Neutrophil (primary cell): ENCODE results near the gene GPBAR1.
A peak's percentile ranks its signal among the peaks of the same experiment; 100 is the strongest.

Experiments used
- H3K27ac ChIP-seq: fragments of 200-600 bp; sonication (generic); 2 replicates; pipeline ENCODE4 v1.5.1; 2016; ENCODE audit warnings: mild to moderate bottlenecking, moderate library complexity
- H3K27me3 ChIP-seq: fragments of 200-600 bp; sonication (generic); 2 replicates; pipeline ENCODE4 v1.6.0; 2016; ENCODE audit warnings: mild to moderate bottlenecking
- H3K36me3 ChIP-seq: fragments of 200-600 bp; sonication (generic); 2 replicates; pipeline ENCODE4 v1.5.1; 2017
- H3K4me1 ChIP-seq, 2 experiments: fragments of 200-600 bp in 1 of 2; sonication (generic) in 1 of 2; 1 replicate in 1 of 2; 2 replicates in 1 of 2; pipeline versions ENCODE4 v1.5.1 to v1.6.1; 2013 to 2016; ENCODE audit warnings: low read depth in 1 of 2, low read length in 1 of 2, mild to moderate bottlenecking in 1 of 2, moderate library complexity in 1 of 2; ENCODE audit not compliant: control insufficient read depth in 1 of 2, insufficient read depth in 1 of 2
- H3K4me3 ChIP-seq, 2 experiments: fragments of 200-600 bp in 1 of 2; sonication (generic) in 1 of 2; 1 replicate in 1 of 2; 2 replicates in 1 of 2; pipeline ENCODE4 v1.5.1; 2013 to 2016; ENCODE audit warnings: low read depth in 1 of 2, low read length in 1 of 2, mild to moderate bottlenecking in 1 of 2, moderate library complexity in 1 of 2
- H3K9me3 ChIP-seq: fragments of 200-600 bp; sonication (generic); 2 replicates; pipeline ENCODE4 v1.5.1; 2016
- TF ChIP-seq, protein P1 (sequence below): fragments of 200-600 bp; sonication (generic); IDR thresholded peaks from 2 replicates; pipeline ENCODE4 v1.5.1; 2016; ENCODE audit warnings: antibody characterized with exemption

The GPBAR1 gene

GRCh38 chr2:218290316-218291261 is 29.8 kb downstream of the GPBAR1 start:
- Histone ChIP-seq H3K4me3 (peak overlapping the region; percentile 86 to 95), H3K4me1 (peaks cover 90 to 91% of the 10 kb centered on the region in 2 experiments), H3K27me3 (no peaks in the 10 kb centered on the region), H3K36me3 (no peaks in the 10 kb centered on the region), H3K9me3 (no peaks in the 10 kb centered on the region), H3K27ac (peak overlapping the region; percentile 96)
- TF ChIP-seq, protein P1, sequence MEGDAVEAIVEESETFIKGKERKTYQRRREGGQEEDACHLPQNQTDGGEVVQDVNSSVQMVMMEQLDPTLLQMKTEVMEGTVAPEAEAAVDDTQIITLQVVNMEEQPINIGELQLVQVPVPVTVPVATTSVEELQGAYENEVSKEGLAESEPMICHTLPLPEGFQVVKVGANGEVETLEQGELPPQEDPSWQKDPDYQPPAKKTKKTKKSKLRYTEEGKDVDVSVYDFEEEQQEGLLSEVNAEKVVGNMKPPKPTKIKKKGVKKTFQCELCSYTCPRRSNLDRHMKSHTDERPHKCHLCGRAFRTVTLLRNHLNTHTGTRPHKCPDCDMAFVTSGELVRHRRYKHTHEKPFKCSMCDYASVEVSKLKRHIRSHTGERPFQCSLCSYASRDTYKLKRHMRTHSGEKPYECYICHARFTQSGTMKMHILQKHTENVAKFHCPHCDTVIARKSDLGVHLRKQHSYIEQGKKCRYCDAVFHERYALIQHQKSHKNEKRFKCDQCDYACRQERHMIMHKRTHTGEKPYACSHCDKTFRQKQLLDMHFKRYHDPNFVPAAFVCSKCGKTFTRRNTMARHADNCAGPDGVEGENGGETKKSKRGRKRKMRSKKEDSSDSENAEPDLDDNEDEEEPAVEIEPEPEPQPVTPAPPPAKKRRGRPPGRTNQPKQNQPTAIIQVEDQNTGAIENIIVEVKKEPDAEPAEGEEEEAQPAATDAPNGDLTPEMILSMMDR: no peak

DNA sequence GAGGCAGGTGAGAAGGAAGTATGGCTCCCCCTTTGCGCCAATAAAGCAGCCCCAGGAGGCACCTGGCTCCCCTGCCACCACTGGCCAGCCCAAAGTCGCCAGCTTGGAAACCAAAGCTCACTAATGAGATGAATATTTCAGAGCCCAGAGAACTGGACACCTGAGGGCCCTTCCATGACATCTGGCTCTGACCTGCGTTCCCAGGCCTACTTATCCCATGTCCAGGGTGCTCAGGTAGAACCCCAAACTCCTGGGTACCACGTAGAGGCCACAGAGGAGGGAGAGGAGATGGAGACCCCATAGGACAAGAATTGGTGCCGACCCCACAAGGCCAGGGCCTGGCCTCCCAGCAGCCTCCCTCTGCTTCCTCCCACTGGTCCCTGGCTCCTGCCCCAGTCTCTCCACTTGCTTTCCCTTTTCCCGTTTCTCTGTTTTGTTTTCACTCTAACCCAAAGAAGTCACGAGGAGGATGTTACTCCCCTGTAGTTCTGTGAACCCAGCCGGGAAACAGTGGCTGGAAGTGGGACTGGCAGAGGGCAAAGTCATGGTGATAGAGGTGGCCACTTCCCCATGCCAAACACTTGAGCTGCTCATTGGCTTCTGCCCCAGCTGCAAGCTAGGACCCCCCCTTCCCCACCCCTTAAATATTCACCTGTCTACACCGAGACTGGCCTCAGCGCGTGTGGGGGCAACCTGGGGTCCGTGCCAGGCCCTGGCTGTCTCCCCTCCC is 30.7 kb downstream of the GPBAR1 start:
- Histone ChIP-seq H3K4me3 (peak overlapping the region; percentile 86 to 95), H3K27me3 (no peaks in the 10 kb centered on the region), H3K9me3 (no peaks in the 10 kb centered on the region), H3K36me3 (no peaks in the 10 kb centered on the region), H3K4me1 (peaks cover 81 to 82% of the 10 kb centered on the region in 2 experiments), H3K27ac (peak overlapping the region; percentile 96)
- TF ChIP-seq, protein P1: no peak

GRCh38 chr2:218292048-218293014 is 31.5 kb downstream of the GPBAR1 start, which contains the start of gene TMBIM1:
TMBIM1 (minus strand) TSS chr2:218292503; CDS start chr2:218282141, 10,362 bp downstream.
- TF ChIP-seq, protein P1: peak; percentile 92
- no peaks in the 10 kb centered on the region for H3K27me3 ChIP-seq
- peak within 1 kb of the TSS; percentile 86 to 95 for H3K4me3 ChIP-seq
- no peaks in the 10 kb centered on the region for H3K9me3 ChIP-seq
- peaks cover 72 to 74% of the 10 kb centered on the region in 2 experiments for H3K4me1 ChIP-seq
- peak within 1 kb of the TSS; percentile 96 for H3K27ac ChIP-seq
- no peaks in the 10 kb centered on the region for H3K36me3 ChIP-seq

DNA sequence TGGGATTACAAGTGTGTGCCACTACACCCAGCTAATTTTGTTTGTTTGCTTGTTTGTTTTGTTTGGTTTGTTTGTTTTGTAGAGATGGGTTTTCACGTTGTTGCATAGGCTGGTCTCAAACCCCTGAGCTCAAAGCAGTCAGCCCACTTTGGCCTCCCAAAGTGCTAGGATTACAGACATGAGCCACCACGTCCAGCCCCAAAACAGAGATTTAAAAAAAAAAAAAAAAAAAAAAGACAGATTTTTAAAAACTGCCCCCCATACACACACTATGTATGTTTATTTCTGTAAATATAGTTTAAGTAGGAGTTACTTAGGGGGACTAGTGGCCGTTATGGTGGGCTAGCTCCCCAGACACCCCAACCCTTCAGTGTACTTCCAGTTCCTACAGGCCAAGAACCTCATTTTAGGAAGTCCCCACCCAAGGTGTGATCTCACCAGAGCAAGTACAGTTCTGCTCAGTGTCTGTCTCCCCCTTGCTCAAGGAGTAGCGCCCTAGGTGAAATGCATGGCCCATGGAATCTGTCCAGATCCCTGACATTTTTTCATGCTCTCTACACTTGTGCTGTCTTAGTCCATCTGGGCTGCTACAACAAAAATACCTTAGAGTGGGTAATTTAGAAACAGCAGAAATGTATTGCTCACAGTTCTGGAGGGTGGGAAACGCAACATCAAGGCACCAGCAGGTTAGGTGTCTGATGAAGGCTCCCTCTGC is 33.1 kb downstream of the GPBAR1 start:
- Histone ChIP-seq H3K9me3 (no peaks in the 10 kb centered on the region), H3K27me3 (no peaks in the 10 kb centered on the region), H3K4me1 (peaks cover 57 to 58% of the 10 kb centered on the region in 2 experiments), H3K27ac (peak overlapping the region; percentile 96), H3K36me3 (no peaks in the 10 kb centered on the region), H3K4me3 (peak overlapping the region; percentile 29 to 95)
- TF ChIP-seq, protein P1: no peak
